GM15510 (cell line): ENCODE data around the gene POLR1A.

ENCODE experiments used
- POLR2A ChIP-seq: IDR thresholded peaks from 3 replicates; pipeline ENCODE4 v1.6.1; 2011; ENCODE audit warnings: borderline replicate concordance; ENCODE audit not compliant: insufficient read length; ENCODE audit errors: extremely low read depth

Gene POLR1A

GRCh38 chr2:85986121-85986520, 119.6 kb downstream of the POLR1A start:
- no peak for TF ChIP-seq POLR2A

GRCh38 chr2:85984788-85985187, 120.9 kb downstream of the POLR1A start:
- no peak for TF ChIP-seq POLR2A

- TF ChIP-seq POLR2A: no peak
These were observed 121.9 kb downstream of the POLR1A start for GRCh38 chr2:85983766-85984165.

- no peak for TF ChIP-seq POLR2A
These were observed 124.0 kb downstream of the POLR1A start for GRCh38 chr2:85981579-85982247.

GRCh38 chr2:85978883-85979780, 126.6 kb downstream of the POLR1A start:
- TF ChIP-seq POLR2A: no peak

- TF ChIP-seq POLR2A: no peak
These were observed 129.4 kb downstream of the POLR1A start for GRCh38 chr2:85976106-85976920.

- TF ChIP-seq POLR2A: no peak
These were observed 130.1 kb downstream of the POLR1A start for GRCh38 chr2:85975581-85975980.

GRCh38 chr2:85974390-85974789, 131.3 kb downstream of the POLR1A start:
- no peak for TF ChIP-seq POLR2A

- no peak for TF ChIP-seq POLR2A
These were observed 133.3 kb downstream of the POLR1A start for GRCh38 chr2:85972355-85972754.

- no peak for TF ChIP-seq POLR2A
These were observed 134.3 kb downstream of the POLR1A start for GRCh38 chr2:85971366-85971765.
